Epithelial cell of proximal tubule (primary cell): ENCODE measurements around the gene OGG1. TPM values are rescaled to one million over a fixed set of nuclear protein-coding genes. Genes with fewer than 3 reads are reported as not detected.
A peak's percentile ranks its signal among the peaks of the same experiment; 100 is the strongest.

Experiments
- DNase-seq: peaks from one replicate; pipeline ENCODE4 v3.0.0-alpha.2; 2011; ENCODE audit warnings: low read depth
- H3K4me3 ChIP-seq: 2 replicates; pipeline ENCODE4 v1.5.1; 2011; ENCODE audit warnings: low read depth, mild to moderate bottlenecking, low read length
- total RNA-seq: library from RNA; depleted of rRNA; stranded (reverse); fragments of >200 nt; gene quantifications from 2 replicates; pipeline ENCODE4 v1.2.3, GENCODE V29; 2015
- TF ChIP-seq, protein P1 (sequence below): conservative IDR thresholded peaks from 2 replicates; pipeline ENCODE4 v1.5.1; 2012; ENCODE audit warnings: low read depth, mild to moderate bottlenecking, low read length

The OGG1 gene
- total RNA-seq, 1 donor from 2014 or later = 22.0 TPM

DNA sequence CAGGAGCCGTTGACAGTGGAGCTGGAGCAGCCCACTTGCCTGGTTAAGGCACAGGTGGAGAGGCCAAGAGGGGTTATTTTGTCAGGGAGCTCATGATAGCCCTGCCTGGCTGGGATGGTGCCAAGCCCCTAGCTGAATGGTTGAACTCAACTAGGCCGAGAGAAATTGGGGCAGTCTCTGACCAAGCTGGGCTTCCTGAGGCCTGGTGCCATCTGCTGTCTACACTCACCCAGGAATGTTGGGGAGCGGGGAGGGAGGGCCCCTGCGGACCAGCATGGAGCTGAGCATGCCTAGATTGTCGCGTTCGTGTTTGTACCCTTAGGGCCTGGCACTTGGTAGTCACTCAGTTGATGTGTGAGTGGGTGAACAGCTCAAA lies 17.0 kb upstream of the OGG1 start:
- no peak for DNase-seq
- peak overlapping the region; percentile 89 for H3K4me3 ChIP-seq
- TF ChIP-seq, protein P1, sequence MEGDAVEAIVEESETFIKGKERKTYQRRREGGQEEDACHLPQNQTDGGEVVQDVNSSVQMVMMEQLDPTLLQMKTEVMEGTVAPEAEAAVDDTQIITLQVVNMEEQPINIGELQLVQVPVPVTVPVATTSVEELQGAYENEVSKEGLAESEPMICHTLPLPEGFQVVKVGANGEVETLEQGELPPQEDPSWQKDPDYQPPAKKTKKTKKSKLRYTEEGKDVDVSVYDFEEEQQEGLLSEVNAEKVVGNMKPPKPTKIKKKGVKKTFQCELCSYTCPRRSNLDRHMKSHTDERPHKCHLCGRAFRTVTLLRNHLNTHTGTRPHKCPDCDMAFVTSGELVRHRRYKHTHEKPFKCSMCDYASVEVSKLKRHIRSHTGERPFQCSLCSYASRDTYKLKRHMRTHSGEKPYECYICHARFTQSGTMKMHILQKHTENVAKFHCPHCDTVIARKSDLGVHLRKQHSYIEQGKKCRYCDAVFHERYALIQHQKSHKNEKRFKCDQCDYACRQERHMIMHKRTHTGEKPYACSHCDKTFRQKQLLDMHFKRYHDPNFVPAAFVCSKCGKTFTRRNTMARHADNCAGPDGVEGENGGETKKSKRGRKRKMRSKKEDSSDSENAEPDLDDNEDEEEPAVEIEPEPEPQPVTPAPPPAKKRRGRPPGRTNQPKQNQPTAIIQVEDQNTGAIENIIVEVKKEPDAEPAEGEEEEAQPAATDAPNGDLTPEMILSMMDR = peak; percentile 13

DNA sequence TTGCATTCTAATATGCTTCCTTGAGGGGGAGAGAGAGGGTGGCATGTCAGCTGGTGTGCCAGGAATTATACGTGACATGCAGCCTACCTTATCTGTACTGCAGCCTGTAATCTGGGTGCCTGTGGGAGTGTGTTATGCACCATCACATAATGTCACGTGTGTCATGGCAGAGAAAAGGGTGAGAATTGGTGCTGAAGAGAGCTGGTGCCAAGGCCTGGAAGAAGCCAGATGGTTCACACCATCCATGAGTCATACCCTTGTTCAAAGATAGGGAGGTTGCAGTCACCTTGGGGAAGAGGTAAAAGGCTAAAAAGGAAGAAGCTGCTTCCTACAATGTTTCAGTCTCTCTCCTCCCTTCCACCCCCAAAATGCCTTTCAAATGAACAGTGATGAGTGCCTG lies 12.9 kb upstream of the OGG1 start:
- no peak overlapping the region for H3K4me3 ChIP-seq
- TF ChIP-seq, protein P1 = no peak
- DNase-seq = no peak

DNA sequence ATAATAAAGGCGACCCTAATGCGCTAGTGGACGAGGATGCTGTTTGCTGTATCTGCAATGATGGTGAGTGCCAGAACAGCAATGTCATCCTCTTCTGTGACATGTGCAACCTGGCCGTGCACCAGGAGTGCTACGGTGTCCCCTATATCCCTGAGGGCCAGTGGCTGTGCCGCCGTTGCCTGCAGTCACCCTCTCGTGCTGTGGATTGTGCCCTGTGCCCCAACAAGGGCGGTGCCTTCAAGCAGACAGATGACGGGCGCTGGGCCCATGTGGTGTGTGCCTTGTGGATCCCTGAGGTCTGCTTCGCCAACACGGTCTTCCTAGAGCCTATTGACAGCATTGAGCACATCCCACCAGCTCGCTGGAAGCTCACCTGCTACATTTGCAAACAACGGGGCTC lies 10.6 kb upstream of the OGG1 start:
- no peak for DNase-seq
- no peak overlapping the region for H3K4me3 ChIP-seq
- TF ChIP-seq, protein P1 = no peak

DNA sequence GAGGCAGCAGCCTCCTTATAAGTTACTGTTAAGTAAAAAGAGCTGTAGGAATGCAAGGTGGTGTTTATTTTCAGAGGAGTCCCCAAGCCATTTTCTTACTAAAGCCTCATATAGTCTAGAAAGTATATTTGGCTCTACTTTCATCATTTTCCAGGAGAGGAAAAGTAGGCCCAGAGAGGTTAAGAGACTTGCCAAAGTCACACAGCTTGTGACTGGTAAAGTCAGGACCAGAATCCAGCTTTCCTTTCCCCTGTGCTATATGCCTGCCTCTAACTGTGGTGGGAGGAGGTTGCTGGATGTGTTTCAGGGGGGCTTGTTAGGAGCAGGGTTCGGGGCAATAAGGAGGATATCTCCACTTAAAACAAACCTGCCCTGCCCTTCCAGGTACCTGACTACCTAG lies 7.2 kb upstream of the OGG1 start:
- no peak for DNase-seq
- TF ChIP-seq, protein P1 = no peak
- no peak overlapping the region for H3K4me3 ChIP-seq

DNA sequence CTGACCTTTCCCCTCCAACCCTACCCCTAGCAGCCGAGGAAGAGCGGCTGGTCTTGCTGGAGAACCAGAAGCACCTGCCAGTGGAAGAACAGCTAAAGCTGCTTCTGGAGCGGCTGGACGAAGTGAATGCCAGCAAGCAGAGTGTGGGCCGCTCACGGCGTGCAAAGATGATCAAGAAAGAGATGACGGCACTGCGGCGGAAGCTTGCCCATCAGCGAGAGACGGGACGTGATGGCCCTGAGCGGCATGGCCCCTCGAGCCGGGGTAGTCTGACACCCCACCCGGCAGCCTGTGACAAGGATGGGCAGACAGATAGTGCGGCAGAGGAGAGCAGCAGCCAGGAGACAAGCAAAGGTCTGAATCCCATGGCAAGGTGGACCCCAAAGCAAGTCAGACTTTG lies 6.2 kb upstream of the OGG1 start:
- TF ChIP-seq, protein P1 = no peak
- no peak for DNase-seq
- H3K4me3 ChIP-seq = no peak overlapping the region

DNA sequence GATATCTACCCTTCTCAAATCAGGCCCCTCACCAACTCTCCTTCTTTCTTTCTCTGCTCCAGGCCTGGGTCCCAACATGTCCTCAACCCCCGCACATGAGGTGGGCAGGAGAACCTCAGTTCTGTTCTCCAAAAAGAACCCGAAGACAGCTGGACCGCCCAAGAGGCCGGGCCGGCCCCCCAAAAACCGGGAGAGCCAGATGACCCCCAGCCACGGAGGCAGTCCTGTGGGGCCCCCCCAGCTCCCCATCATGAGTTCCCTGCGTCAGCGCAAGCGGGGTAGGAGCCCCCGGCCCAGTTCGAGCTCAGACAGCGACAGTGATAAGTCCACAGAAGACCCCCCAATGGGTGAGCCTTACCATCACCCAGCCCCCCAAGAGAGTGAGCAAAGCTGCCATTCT lies 5.6 kb upstream of the OGG1 start:
- no peak overlapping the region for H3K4me3 ChIP-seq
- DNase-seq = no peak
- TF ChIP-seq, protein P1 = no peak

DNA sequence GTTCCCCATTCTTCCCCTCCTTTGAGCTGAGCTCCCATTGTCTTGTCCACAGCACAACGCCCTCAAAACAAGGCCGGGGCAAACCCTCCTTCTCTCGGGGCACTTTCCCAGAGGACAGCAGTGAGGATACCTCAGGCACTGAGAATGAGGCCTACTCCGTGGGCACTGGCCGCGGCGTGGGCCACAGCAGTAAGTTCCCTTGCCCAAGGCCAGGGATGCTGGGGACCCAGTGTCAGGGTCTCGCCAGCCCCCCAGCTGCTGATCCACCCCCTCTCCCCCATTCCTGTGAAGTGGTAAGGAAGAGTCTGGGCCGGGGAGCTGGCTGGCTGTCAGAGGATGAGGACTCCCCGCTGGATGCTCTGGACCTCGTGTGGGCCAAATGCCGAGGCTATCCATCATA lies 4.2 kb upstream of the OGG1 start:
- TF ChIP-seq, protein P1 = no peak
- no peak for DNase-seq
- no peak overlapping the region for H3K4me3 ChIP-seq
